DND-41 (cell line): ENCODE measurements around the gene VDAC2.

Experiments
- EZH2 ChIP-seq: IDR thresholded peaks from 3 replicates; pipeline ENCODE4 v1.6.1; 2012; ENCODE audit warnings: borderline replicate concordance, low read depth, mild to moderate bottlenecking, moderate library complexity, low read length, inconsistent platforms; ENCODE audit not compliant: severe bottlenecking
- TF ChIP-seq, protein P1 (sequence below): IDR thresholded peaks from 2 replicates; pipeline ENCODE4 v1.5.1; 2012; ENCODE audit warnings: borderline replicate concordance, low read length, moderate library complexity, mild to moderate bottlenecking; ENCODE audit not compliant: poor library complexity, severe bottlenecking; ENCODE audit errors: extremely low read depth

DNA sequence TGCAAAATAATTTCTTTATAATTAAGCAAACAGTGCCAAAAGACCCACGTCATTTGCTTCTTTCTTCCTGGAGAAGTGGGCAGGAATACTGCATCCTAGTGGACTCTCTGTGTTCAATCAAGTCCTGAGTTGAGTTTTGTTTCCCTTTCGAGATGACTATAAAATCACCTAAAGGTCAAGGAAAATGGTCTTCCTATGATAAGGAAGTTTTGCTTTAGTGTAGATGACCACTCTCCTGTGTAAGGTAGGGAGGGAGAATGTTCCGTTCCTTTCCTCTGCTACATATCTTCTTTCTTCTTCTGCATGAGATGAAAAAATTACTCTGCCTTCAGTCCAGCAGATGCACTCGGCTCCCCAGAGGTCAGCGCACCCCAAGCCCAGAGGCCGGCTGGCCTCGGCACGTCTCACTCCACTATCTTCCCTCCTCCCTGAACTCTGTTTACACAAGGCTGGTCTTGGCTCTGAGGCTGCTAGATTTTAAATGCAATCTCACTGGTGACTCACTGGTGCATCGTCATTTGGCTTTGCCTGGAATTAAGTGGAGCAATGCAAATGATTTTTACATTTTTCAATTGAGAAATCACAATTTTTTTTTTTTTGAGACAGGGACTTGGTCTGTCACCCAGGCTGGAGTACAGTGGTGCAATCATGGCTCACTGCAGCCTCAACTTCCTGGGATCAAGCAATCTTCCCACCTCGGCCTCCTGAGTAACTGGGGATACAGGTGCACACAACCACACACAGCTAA, 18.6 kb upstream of the VDAC2 start:
- TF ChIP-seq, protein P1, sequence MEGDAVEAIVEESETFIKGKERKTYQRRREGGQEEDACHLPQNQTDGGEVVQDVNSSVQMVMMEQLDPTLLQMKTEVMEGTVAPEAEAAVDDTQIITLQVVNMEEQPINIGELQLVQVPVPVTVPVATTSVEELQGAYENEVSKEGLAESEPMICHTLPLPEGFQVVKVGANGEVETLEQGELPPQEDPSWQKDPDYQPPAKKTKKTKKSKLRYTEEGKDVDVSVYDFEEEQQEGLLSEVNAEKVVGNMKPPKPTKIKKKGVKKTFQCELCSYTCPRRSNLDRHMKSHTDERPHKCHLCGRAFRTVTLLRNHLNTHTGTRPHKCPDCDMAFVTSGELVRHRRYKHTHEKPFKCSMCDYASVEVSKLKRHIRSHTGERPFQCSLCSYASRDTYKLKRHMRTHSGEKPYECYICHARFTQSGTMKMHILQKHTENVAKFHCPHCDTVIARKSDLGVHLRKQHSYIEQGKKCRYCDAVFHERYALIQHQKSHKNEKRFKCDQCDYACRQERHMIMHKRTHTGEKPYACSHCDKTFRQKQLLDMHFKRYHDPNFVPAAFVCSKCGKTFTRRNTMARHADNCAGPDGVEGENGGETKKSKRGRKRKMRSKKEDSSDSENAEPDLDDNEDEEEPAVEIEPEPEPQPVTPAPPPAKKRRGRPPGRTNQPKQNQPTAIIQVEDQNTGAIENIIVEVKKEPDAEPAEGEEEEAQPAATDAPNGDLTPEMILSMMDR = no peak
- no peak for TF ChIP-seq EZH2
